ENCODE measurements around the gene ZNF212.

- TF ChIP-seq CTCF (IDR thresholded peaks at IDR 0.05 in 4 of 5, conservative IDR thresholded peaks at IDR 0.05 in 1 of 5): no peak
- TF ChIP-seq POLR2A (IDR thresholded peaks at IDR 0.05): no peak
Measured at GRCh38 chr7:149285603-149286002, 46.2 kb downstream of the ZNF212 start.

All from gastrocnemius medialis (tissue), 4 donors.